HG03565 (cell line): ENCODE measurements around the gene TPTE.
"Not testable (repeated sequence)": the region's sequence is repeated elsewhere in the genome, so short reads cannot be mapped to it uniquely, and the experiment has no call there.

ENCODE experiments used
- ATAC-seq: cut with Tn5 transposase; IDR thresholded peaks from one replicate; pipeline ENCODE4 v1.9.1; 2021; ENCODE audit warnings: mild to moderate bottlenecking, moderate library complexity; ENCODE audit not compliant: unreplicated experiment

The TPTE gene

DNA sequence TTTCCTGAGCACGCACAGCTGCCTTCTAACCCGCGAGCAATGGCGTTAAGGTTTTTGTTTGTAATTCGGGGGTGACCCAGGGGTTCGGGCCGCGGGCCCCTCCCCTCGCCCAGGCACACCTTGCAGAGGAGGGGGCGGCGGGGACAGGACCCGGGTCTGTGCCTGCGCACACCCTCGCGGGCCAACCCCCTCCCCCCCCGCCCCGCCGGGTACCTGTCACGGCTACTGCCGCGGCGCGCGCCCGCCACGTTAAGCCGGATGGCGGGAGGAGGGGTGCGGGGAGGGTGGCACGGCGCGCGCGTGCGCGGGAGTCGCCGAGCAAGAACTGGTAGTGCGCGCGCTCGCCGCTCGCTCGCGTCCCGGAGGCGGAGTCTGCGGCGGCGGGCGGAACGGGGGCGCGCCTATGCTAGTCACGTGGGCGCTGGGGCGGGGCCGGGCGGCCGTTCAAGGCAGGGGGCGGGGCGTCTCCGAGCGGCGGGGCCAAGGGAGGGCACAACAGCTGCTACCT is at the start of gene TPTE:
TSS of gene TPTE (plus strand) at position 493 of the 508 bp plus-strand sequence. CDS start 17,141 bp downstream, outside the sequence.
- ATAC-seq = no peak

DNA sequence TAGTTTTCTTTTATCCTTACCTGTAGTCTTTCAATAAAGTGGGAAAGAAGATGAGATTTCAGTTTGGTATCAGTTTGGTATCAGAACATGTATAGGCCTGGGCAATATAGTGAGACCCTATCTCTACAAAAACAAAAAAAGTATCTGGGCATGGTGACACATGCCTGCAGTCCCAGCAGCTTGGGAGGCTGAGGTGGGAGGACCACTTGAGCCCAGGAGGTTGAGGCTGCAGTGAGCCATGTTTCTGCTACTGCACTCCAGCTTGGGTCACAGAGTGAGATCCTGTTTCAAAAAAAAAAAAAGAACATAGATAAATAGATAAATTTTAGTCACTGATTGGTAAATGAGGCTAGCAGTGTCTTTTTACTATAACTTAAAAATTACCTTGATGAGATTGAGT is 49.4 kb upstream of the TPTE start:
- ATAC-seq = not testable (repeated sequence)

DNA sequence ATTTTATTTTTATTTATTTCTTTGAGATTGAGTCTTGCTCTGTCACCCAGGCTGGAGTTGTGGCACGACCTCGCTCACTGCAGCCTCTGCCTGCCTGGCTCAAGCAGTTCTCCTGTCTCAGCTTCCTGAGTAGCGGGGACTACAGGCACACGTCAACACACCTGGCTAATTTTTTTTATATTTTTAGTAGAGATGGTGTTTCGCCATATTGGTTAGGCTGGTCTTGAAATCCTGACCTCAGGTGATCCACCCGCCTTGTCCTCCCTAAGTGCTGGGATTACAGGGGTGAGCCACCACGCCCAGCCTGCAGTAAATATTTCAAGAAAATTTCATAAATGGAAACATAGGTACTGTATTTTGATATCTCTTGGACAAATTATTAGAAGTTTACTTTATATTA is 43.6 kb upstream of the TPTE start:
- not testable (repeated sequence) for ATAC-seq

DNA sequence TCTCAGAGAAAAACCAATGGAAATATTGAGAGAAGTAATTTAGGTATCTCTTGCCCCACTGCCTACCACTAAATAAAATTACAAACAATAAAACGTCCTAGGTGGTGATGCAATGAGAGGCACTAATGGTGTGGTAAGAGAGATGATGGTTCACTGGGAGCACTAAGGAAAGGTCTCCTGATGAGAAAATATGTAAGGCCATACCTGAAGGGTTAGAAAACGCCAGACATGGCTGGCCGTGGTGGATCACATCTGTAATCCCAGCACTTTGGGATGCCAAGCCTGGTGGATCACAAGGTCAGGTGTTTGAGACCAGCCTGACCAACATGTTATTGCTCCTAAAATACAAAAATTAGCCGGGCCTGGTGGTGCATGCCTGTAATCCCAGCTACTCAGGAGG is 41.5 kb upstream of the TPTE start:
- not testable (repeated sequence) for ATAC-seq

DNA sequence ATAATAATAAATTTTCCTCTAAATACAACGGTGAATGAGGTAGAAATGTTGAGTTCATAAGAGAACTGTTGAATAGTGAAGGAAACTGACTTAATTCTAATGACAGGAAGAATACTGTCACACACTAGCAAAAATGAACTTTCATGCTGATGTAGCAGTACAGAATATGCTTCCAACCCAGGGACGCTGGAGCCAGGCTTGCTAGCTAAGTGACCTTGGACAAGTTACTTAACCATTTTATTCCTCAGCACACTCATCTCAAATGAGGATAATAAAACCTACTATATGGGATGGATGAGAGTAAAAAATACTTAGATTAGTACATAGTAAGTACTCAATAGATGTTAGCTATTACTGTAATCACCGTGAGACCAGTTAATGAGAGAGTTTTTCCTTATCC is 36.5 kb upstream of the TPTE start:
- not testable (repeated sequence) for ATAC-seq

DNA sequence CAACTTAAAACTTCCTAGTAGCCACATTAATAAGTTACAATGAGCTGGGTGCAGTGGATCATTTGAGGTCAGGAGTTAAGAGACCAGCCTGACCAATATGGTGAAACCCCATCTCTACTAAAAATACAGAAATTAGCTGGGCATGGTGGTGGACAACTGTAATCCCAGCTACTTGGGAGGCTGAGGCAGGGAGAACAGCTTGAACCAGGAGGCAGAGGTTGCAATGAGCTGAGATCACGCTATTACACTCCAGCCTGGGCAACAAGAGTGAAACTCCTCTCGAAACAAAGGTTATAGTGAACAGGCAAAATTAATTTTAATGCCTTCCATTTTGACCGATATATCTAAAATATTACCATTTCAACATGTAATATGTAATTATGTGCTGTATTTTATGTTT is 30.9 kb upstream of the TPTE start:
- ATAC-seq = not testable (repeated sequence)

DNA sequence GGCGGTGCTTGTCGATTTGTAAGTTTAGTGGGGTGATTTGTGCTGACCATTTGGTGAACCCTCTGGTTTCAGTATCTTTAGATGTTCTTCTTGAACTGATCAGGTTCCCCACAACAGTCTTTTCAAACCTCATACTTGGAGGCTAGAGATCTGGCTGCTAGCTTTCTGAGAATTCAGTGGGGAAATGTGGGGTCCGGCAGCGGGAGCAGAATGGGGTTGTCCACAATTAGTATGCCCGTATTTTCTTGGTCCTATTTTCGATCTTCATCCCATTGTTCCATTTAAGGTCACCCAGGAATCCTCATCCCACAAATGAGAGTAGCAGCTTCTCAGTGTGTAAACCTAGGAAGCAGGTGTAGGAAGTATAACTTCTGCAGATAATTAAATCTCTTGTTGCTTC is 10.3 kb upstream of the TPTE start:
- no peak for ATAC-seq

DNA sequence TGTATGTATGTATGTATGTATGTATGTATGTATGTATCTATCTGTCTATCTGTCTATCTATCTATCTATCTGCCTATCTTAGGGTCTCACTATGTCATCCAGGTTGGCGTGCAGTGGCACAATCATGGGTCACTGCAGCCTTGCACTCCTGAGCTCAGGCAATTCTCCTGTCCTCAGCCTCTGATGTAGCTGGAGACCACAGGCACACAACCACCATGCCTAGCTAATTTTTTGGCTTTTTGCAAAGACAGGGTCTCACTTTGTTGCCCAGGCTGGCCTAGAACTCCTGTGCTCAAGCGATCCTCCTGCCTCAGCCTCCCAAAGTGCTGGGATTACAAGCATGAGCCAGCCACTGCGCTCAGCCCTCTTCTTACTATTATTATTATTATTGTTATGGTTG is 4.5 kb upstream of the TPTE start:
- ATAC-seq = not testable (repeated sequence)

DNA sequence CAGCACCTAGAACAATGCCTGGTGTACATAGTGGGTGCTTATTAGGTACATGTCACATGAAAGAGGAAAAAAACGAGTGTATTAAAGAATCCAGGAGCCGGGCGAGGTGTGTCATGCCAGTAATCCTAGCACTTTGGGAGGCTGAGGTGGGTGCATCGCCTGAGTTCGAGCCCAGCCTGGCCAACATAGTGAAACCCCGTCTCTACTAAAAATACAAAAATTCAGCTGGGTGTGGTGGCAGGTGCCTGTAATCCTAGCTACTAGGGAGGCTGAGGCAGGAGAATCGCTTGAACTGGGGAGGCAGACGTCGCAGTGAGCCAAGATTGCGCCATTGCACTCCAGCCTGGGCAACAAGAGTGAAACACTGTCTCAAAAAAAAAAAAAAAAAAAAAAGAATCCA is 3.5 kb upstream of the TPTE start:
- not testable (repeated sequence) for ATAC-seq

DNA sequence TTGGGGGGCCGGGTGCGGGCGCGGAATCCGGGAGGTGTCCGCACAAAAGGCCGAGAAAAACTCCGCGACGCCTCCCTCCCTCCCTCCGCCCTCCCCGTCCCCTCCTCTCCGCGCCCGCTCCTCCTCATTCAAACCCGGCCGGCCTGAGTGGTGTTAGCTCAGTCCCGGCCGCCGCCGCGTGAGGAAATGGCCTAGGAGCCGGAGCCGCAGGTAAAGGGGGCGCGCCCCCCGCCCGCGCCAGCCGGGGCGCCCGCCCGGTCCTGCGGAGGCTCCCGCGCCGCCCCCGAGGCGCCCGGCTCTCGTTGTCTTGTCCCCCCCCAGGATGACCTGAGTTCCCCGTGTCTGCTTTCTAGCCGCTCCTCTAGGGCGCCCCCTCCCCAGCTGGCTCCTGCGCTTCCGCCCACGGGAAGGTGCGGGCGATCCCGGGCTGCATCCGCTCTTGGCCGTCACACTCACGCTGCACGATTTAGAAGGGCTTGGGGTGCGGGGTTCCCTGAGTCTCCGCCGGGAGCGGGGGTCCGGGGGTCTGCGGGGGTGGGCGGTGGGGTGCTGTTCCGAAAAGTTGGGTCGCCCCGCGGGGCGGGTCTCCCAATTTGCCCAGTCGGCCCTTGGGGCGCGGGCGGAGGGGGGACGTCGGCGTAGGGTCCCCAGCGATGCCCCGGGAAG is 585 bp downstream of the TPTE start:
- not testable (repeated sequence) for ATAC-seq

DNA sequence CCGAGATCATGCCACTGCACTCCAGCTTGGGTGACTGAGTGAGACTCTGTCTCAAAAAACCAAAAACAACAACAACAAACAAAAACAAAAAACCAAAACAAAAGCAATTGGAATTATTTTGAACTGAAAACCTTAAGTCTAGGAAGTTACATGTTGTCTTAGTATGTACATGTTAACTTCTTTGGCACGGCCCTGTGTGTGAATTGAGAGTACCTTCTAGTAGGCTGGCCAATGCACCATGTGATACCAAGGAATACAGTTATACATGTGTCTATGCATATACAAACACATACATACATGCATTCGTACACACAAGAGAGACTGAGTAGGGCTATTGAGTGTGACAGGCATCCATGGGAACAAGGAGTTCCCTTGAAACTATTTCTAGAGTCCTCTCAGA is 18.6 kb downstream of the TPTE start:
- no peak for ATAC-seq

DNA sequence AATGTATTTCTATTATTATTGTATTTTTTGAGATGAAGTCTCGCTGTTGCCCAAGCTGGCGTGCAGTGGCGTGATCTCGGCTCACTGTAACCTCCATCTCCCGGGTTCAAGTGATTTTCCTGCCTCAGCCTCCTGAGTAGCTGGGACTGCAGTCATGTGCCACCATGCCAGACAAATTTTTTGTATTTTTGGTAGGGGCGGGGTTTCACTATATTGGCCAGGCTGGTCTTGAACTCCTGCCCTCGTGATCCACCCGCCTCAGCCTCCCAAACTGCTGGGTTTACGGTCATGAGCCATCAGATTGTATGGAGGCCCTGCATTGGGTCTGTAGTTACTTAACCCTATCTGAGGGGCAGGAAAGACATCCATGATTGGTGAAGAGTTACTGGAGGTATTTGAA is 23.0 kb downstream of the TPTE start:
- ATAC-seq = not testable (repeated sequence)

DNA sequence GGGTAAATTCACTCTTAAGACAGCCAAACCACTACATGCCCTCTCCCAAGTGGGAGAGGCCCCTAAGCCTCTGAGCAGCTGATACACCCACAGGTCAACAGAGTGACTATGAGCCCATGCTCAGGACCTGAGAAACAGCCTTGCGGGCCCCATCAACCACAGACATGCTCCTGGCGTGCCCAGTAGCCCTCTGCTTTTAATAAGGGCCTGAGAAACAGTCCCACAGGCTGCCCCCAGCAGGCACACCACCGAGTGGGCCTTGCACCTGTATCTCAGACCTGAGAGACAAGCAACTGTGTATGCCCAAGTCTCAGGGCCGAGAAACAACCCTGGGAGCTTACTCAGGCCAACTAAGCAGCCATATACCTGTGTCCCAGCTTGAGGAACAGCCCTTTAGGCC is 26.5 kb downstream of the TPTE start:
- ATAC-seq = not testable (repeated sequence)

DNA sequence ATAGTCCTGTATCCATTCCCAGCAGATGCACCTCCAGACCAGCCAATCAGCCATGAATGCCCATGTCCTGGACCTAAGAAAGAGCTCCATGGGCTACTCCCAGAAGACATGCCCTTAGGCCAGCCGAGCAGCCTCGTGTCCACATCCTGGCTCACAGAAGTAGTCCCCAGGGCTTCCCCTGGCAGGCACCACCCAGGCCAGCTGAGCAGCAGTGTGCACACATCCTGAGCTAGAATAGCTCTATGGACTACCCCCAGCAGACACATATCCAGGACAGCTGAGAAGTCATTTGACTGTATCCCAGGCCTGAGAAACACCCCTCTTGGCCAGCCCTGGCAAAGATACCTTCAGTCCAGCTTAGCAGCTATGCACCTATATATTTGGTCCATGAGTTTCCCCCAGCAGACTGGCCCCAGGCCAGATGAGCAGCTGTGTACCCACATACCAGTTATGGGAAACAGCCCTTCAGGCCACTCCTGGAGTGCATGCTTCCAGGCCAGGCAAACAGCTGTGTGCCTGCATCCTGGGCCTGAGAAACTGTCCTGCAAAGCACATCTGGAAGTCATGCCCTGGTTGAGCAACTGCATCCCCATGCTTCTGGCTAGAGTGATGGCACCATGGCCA is 27.1 kb downstream of the TPTE start:
- not testable (repeated sequence) for ATAC-seq

DNA sequence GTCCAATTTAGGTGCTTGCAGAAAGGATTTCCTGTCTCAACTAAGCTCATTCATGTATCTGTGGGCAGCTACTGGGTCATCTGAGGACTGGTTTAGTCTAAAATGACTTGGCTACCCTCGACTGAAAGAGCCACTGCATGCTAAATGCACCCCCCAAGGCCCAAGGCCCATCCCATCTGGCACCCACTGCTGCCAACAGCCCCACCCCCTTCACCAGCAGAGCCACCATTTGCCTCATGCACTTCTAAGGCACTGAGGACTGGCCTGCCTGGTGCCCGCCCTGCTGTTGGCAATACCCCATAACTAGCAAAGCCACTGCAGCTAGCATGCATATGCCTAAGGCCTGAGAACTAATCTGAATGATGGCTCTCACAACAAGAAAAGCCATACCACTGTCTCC is 49.4 kb downstream of the TPTE start:
- not testable (repeated sequence) for ATAC-seq

DNA sequence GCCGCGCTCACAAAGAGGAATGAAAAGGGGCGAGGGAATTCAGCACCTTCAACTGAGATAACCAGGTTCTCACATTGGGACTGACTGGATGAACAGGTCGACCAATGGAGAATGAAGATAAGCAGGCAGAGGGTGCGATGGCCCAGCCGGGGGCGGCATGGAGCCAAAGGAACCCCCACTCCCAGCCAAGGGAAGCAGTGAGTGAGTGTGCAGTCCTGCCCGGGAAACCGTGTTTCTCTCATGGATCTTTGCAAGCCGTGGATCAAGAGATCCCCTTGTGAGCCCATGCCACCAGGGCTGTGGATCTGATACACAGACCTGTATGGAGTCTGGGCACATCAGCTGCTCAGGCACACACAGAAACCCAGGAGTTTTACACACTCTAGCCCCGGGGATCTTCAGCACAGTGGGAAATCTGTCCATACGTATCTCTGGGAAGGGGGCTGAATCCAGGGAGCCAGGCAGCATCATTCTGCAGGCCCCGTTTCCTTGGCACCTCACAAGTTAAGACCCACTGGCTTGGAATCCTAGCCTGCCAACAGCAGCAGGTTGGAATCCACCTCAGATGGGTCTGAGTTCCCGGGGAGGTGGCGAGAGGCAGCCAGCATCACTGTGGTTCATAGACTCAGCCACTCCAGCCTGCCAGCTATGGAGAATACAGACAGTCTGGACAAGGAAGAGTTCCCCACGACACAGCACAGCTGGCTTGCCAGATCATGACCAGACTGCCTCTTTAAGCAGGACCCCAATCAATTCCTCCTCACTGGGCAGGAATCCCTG is 53.3 kb downstream of the TPTE start:
- not testable (repeated sequence) for ATAC-seq

DNA sequence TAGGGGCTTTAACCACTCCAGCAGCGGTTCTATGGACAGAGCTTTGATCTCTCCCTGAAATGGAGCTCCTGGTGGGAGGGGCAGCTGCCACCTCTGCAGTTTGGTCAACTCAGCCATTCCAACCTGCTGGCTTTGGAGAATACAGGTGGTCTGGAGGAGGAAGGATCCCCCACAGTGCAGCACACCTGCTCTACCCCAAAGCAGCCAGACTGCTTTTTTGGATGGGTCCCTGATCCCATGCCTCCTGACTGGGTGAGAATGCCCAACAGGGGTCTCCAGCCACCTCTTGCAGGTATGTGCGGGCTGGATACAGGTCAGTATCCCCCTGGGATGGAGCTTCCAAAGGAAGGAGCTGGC is 53.9 kb downstream of the TPTE start:
- ATAC-seq = no peak

DNA sequence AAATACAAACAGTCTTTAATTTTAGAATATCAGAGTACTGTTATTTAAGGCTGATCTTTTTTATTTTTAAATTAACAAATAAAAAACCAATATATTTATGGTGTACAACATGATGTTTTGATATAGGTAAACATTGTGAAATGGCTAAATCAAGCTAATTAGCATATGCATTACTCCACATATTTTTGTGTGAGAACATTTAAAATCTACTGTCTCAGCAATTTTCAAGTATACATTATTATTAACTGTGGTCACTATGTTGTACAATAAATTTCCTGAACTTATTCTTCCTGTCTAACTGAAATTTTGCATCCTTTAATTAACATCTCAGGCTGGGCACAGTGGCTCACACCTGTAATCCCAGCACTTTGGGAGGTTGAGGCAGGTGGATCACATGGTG is 57.5 kb downstream of the TPTE start:
- ATAC-seq = not testable (repeated sequence)

DNA sequence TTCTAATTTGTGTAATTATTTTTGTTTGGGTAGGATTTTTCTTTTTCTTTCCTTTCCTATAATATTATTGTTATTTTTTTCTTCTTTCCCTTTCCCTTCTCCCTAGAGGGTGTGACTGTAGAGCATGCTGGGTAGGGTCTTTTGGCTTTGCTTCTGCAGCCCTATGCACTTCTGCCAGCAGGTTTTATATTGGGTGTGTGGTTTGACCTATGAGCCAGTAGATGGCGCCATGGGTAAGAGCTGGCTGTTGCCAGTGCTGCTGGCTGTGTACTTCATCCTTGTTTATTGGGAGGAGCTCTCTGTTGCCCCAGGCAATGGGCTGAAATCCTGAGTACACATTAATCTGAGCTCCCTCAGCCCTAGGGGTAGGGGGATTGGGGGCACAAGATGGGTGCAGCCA is 67.7 kb downstream of the TPTE start:
- not testable (repeated sequence) for ATAC-seq

DNA sequence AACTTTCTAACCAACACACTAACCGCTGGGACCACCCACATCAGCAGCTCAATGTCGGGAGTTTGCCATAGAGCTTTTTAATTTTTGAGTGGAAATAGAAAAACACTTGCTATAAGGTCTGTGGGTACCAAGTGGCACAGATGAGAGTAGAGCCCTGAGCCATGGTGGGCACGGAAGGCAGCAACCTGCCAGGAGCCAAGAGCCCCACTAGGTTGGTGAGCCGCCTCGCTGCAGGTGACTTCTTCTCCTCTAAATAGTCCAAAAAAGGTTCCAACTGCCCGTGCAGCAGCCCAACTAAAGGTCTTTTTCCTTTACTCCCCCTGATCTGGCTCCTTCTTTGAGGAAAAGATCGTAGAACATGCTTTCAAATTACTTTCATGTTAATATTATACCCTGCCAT is 85.7 kb downstream of the TPTE start:
- ATAC-seq = not testable (repeated sequence)

DNA sequence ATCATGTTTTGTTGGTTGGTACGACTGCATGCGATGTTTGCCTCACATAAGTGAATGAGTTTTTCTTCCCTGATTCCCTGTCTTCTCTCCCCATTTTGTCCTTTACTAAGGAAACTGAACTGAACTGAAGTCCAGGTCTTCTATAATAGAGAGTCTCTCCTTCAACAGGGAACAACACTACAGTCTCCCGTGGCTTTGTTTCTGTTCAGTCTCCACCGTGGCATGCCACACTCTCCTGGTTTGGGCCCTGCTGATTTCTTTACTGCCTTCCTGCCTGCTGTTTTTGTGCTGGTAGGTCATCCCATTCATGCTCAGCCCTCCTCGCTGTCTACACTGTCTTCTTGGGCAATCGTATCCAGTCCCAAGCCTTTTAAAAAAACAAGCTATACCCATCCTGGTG is 92.9 kb downstream of the TPTE start:
- not testable (repeated sequence) for ATAC-seq

DNA sequence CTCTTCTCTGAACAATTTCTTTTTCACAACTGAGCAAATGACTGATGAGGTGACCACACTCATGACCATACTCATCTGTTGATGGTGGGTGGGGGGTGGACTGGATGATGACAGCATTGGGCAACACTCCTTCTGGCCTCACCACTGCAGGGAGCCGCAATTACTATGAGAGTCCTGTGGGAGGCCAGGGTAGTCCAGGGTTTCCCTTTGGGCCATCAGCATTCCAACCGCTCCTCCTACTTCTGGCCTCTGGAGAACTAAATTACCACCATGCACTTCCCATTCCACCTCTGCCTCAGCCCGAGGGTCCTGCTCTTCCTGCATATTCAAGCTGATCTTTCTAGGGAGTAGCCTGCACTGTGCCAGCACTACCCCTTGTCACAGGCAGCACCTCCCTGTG is 94.7 kb downstream of the TPTE start:
- not testable (repeated sequence) for ATAC-seq
